Sigmoid colon (tissue), 4 donors: ENCODE measurements around the gene TM9SF4.
A peak's percentile ranks its signal among the peaks of the same experiment; 100 is the strongest.

Experiments used
- CTCF ChIP-seq, 4 experiments: fragments of 450-650 bp in 3 of 4; fragments of 200-600 bp in 1 of 4; IDR thresholded peaks; one replicate each; pipeline ENCODE4 v1.5.1; 2016 to 2019; ENCODE audit warnings: antibody characterized with exemption in 4 of 4, mild to moderate bottlenecking in 3 of 4, moderate library complexity in 2 of 4
- EP300 ChIP-seq, 4 donors: sonication (generic); formaldehyde crosslinking; IDR thresholded peaks; one replicate each; pipeline ENCODE4 v1.6.1; 2017; ENCODE audit warnings: antibody characterized with exemption in 4 of 4
- POLR2A ChIP-seq, 2 donors: fragments of 450-650 bp; IDR thresholded peaks; one replicate each; pipeline ENCODE4 v1.6.1; 2016; ENCODE audit warnings: antibody characterized with exemption in 2 of 2, mild to moderate bottlenecking in 2 of 2, moderate library complexity in 2 of 2
- POLR2AphosphoS5 ChIP-seq, 4 donors: sonication (generic); formaldehyde crosslinking; IDR thresholded peaks; one replicate each; pipeline ENCODE4 v1.6.1; 2017; ENCODE audit warnings: antibody characterized with exemption in 4 of 4

- TF ChIP-seq CTCF (IDR thresholded peaks at IDR 0.05) (no peak), POLR2AphosphoS5 (IDR thresholded peaks at IDR 0.05) (peak in 3 of 4 donors; percentile 61 to 64 (median 62)), POLR2A (IDR thresholded peaks at IDR 0.05) (peak in 1 of 2 donors; percentile 46), EP300 (IDR thresholded peaks at IDR 0.05) (no peak)
These were observed 98.3 kb downstream of the TM9SF4 start, which contains the start of the genes PLAGL2 and POFUT1 for GRCh38 chr20:32207626-32208498.
